Thoracic aorta (tissue), 2 donors: ENCODE data around the gene PPA1. TPM values are rescaled to one million over a fixed set of nuclear protein-coding genes. Genes with fewer than 3 reads are reported as not detected.
A peak's percentile ranks its signal among the peaks of the same experiment; 100 is the strongest.
"Not testable (repeated sequence)": the region's sequence is repeated elsewhere in the genome, so short reads cannot be mapped to it uniquely, and the experiment has no call there.

ENCODE experiments used
- ATAC-seq: fragments of 150-250 bp; one replicate; pipeline ENCODE4 v1.8.0; 2017; ENCODE audit warnings: low read depth; ENCODE audit not compliant: insufficient number of reproducible peaks, low FRiP score
- DNase-seq: peaks from one replicate; pipeline ENCODE4 v3.0.0-alpha.2; 2020; ENCODE audit warnings: low spot score
- H3K27ac ChIP-seq, 2 donors: fragments of 200-600 bp; sonication (generic); 1 replicate in 1 of 2; 2 replicates in 1 of 2; pipeline ENCODE4 v1.5.1; 2016; ENCODE audit warnings: mild to moderate bottlenecking in 2 of 2, moderate library complexity in 2 of 2
- H3K27me3 ChIP-seq: fragments of 200-600 bp; sonication (generic); replicated peaks from 2 replicates; pipeline ENCODE4 v1.6.0; 2016; ENCODE audit warnings: mild to moderate bottlenecking; ENCODE audit not compliant: insufficient read depth
- H3K36me3 ChIP-seq: fragments of 200-600 bp; sonication (generic); one replicate; pipeline ENCODE4 v1.5.1; 2016
- H3K4me1 ChIP-seq, 2 donors: fragments of 200-600 bp; sonication (generic); 1 replicate in 1 of 2; 2 replicates in 1 of 2; pipeline versions ENCODE4 v1.5.1 to v1.6.0; 2016; ENCODE audit warnings: low read depth in 2 of 2, mild to moderate bottlenecking in 1 of 2; ENCODE audit not compliant: control insufficient read depth in 1 of 2
- H3K4me3 ChIP-seq: fragments of 200-600 bp; sonication (generic); 2 replicates; pipeline ENCODE4 v1.5.1; 2016; ENCODE audit warnings: mild to moderate bottlenecking
- H3K9me3 ChIP-seq: fragments of 200-600 bp; sonication (generic); 2 replicates; pipeline ENCODE4 v1.5.1; 2016
- CTCF ChIP-seq: fragments of 200-600 bp; sonication (generic); IDR thresholded peaks from one replicate; pipeline ENCODE4 v1.5.1; 2019; ENCODE audit warnings: antibody characterized with exemption
- total RNA-seq, 2 donors: library from RNA; depleted of rRNA; stranded (reverse); fragments of >200 nt; gene quantifications; one replicate each; pipeline versions ENCODE4 v1.1.0 to v1.2.3, GENCODE V29; 2016

PPA1 gene
- total RNA-seq, 2 donors from 2014 or later = 55.9 to 76.1 TPM

- peaks cover 3% of the 10 kb centered on the region for H3K27me3 ChIP-seq
- no peak for DNase-seq
- no peak overlapping the region for H3K4me3 ChIP-seq
- H3K36me3 ChIP-seq = no peaks in the 10 kb centered on the region
- no peak overlapping the region for H3K27ac ChIP-seq
- H3K4me1 ChIP-seq = peaks cover 0 to 4% of the 10 kb centered on the region in 2 donors
- no peaks in the 10 kb centered on the region for H3K9me3 ChIP-seq
- no peak for TF ChIP-seq CTCF
- ATAC-seq = no peak
These were observed 27.0 kb upstream of the PPA1 start for GRCh38 chr10:70260259-70260658.

GRCh38 chr10:70258216-70258615, 25.0 kb upstream of the PPA1 start:
- ATAC-seq = no peak
- peaks cover 3% of the 10 kb centered on the region for H3K27me3 ChIP-seq

GRCh38 chr10:70257816-70258215, 24.6 kb upstream of the PPA1 start:
- not testable (repeated sequence) for H3K27me3 ChIP-seq, H3K4me1 ChIP-seq

More at GRCh38 chr10:70258216-70258615, 25.0 kb upstream of the PPA1 start:
- H3K4me1 ChIP-seq = peaks cover 0 to 5% of the 10 kb centered on the region in 2 donors
- H3K27ac ChIP-seq = no peak overlapping the region
- TF ChIP-seq CTCF = no peak
- no peak overlapping the region for H3K4me3 ChIP-seq
- no peaks in the 10 kb centered on the region for H3K36me3 ChIP-seq
- no peak for DNase-seq
- no peaks in the 10 kb centered on the region for H3K9me3 ChIP-seq

GRCh38 chr10:70256463-70256862, 23.2 kb upstream of the PPA1 start:
- Histone ChIP-seq H3K4me1 (peaks cover 0 to 5% of the 10 kb centered on the region in 2 donors), H3K36me3 (no peaks in the 10 kb centered on the region), H3K9me3 (no peaks in the 10 kb centered on the region), H3K27ac (no peak overlapping the region), H3K4me3 (no peak overlapping the region), H3K27me3 (peaks cover 3% of the 10 kb centered on the region)
- no peak for TF ChIP-seq CTCF
- no peak for ATAC-seq
- DNase-seq = no peak

More at GRCh38 chr10:70257816-70258215, 24.6 kb upstream of the PPA1 start:
- not testable (repeated sequence) for ATAC-seq, DNase-seq, H3K4me3 ChIP-seq, H3K27ac ChIP-seq, H3K9me3 ChIP-seq, H3K36me3 ChIP-seq

GRCh38 chr10:70255329-70256299, 22.4 kb upstream of the PPA1 start:
- no peaks in the 10 kb centered on the region for H3K36me3 ChIP-seq
- no peak overlapping the region for H3K27ac ChIP-seq
- ATAC-seq (no peak), DNase-seq (no peak)
- H3K27me3 ChIP-seq = peaks cover 3% of the 10 kb centered on the region
- H3K9me3 ChIP-seq = no peaks in the 10 kb centered on the region
- no peak for TF ChIP-seq CTCF
- H3K4me1 ChIP-seq = peaks cover 0 to 5% of the 10 kb centered on the region in 2 donors
- peak overlapping the region; percentile 47 for H3K4me3 ChIP-seq
